PC-9 (cell line): ENCODE results near the gene ARHGAP45. TPM values are rescaled to one million over a fixed set of nuclear protein-coding genes. Genes with fewer than 3 reads are reported as not detected.

Source experiments
- BruUV-seq: library from RNA; stranded (reverse); fragments of 400-500 nt; replicated peaks from 2 replicates; lab custom pipeline; 2021; lab: Mats Ljungman, UMichigan
- CTCF ChIA-PET: fragments of 300-600 bp; sonication (Branson Sonifier 250); formaldehyde crosslinking; loops from one replicate; lab custom pipeline; 2022; ENCODE audit warnings: antibody characterized with exemption; lab: Charles Lee
- POLR2A ChIA-PET: fragments of 300-600 bp; sonication (Branson Sonifier 250); formaldehyde crosslinking; loops from one replicate; lab custom pipeline; 2022; ENCODE audit warnings: antibody characterized with exemption; ENCODE audit not compliant: unreplicated experiment; lab: Charles Lee
- DNase-seq, 2 experiments: peaks; one replicate each; pipeline versions ENCODE4 v3.0.0 to v3.0.0-alpha.2; 2015 to 2022; ENCODE audit warnings: mixed read lengths in 1 of 2
- H2AFZ ChIP-seq: fragments of 200-600 bp; sonication (generic); 2 replicates; pipeline ENCODE4 v1.8.1; 2017; ENCODE audit warnings: antibody characterized with exemption
- H3F3A ChIP-seq: fragments of 200-600 bp; sonication (generic); 2 replicates; pipeline ENCODE4 v1.8.1; 2017; ENCODE audit warnings: antibody characterized with exemption, mild to moderate bottlenecking, low read depth; ENCODE audit not compliant: insufficient read depth
- H3K27ac ChIP-seq: fragments of 200-600 bp; sonication (generic); 2 replicates; pipeline ENCODE4 v1.6.1; 2016; ENCODE audit warnings: mixed run types
- H3K27me3 ChIP-seq: fragments of 200-600 bp; sonication (generic); 2 replicates; pipeline ENCODE4 v1.6.1; 2016; ENCODE audit warnings: low read depth, mixed run types; ENCODE audit not compliant: insufficient read depth
- H3K36me3 ChIP-seq: fragments of 200-600 bp; sonication (generic); 2 replicates; pipeline ENCODE4 v1.6.1; 2016; ENCODE audit warnings: low read depth, mixed run types
- H3K4me1 ChIP-seq: fragments of 200-600 bp; sonication (generic); replicated peaks from 2 replicates; pipeline ENCODE4 v1.6.1; 2016; ENCODE audit warnings: mixed run types; ENCODE audit not compliant: insufficient read depth
- H3K4me2 ChIP-seq: fragments of 200-600 bp; sonication (generic); 2 replicates; pipeline ENCODE4 v1.6.1; 2017; ENCODE audit warnings: mixed run types
- H3K4me3 ChIP-seq: fragments of 200-600 bp; sonication (generic); 2 replicates; pipeline ENCODE4 v1.6.1; 2016; ENCODE audit warnings: mixed run types
- H3K79me2 ChIP-seq: fragments of 200-600 bp; sonication (generic); 2 replicates; pipeline ENCODE4 v1.6.1; 2017; ENCODE audit warnings: low read depth, mixed run types
- H3K9me2 ChIP-seq: fragments of 200-600 bp; sonication (generic); 2 replicates; pipeline ENCODE4 v1.8.1; 2017; ENCODE audit warnings: mild to moderate bottlenecking; ENCODE audit not compliant: insufficient read depth
- H3K9me3 ChIP-seq: fragments of 200-600 bp; sonication (generic); 2 replicates; pipeline ENCODE4 v1.8.1; 2016; ENCODE audit warnings: low read depth; ENCODE audit not compliant: insufficient read depth
- H4K20me1 ChIP-seq: fragments of 200-600 bp; sonication (generic); 2 replicates; pipeline ENCODE4 v1.8.1; 2017; ENCODE audit not compliant: insufficient read depth
- CTCF ChIP-seq: fragments of 200-600 bp; sonication (generic); conservative IDR thresholded peaks from 2 replicates; pipeline ENCODE4 v1.6.1; 2017; ENCODE audit warnings: mixed run types, antibody characterized with exemption, mild to moderate bottlenecking, moderate library complexity
- EZH2 ChIP-seq: fragments of 200-600 bp; sonication (generic); IDR thresholded peaks from 2 replicates; pipeline ENCODE4 v1.8.0; 2017; ENCODE audit warnings: antibody characterized with exemption, low read depth
- intact Hi-C: fragments of 100-400 bp; cut with micrococcal nuclease; formaldehyde crosslinking; loops from one replicate; pipeline ENCODE4 v1.10.0; 2022; ENCODE audit not compliant: unreplicated experiment
- total RNA-seq: library from RNA; stranded (reverse); gene quantifications from 2 replicates; pipeline ENCODE4 v1.2.3, GENCODE V29; 2021

The ARHGAP45 gene
- total RNA-seq, 1 experiment from 2014 or later = 20.2 TPM

- no TSS peak for BruUV-seq
- Histone ChIP-seq H3F3A (no peaks in the 10 kb centered on the region; the same call in 1 of the 2 replicates), H4K20me1 (peaks cover 20% of the 10 kb centered on the region), H3K79me2 (peaks cover 32% of the 10 kb centered on the region), H3K27me3 (no peaks in the 10 kb centered on the region), H3K36me3 (peaks cover 3% of the 10 kb centered on the region; the same call in 1 of the 2 replicates), H2AFZ (no peak overlapping the region), H3K27ac (no peak overlapping the region), H3K4me2 (no peak overlapping the region), H3K9me3 (no peaks in the 10 kb centered on the region), H3K4me1 (peaks cover 5% of the 10 kb centered on the region; the same call in 1 of the 2 replicates), H3K9me2 (no peaks in the 10 kb centered on the region), H3K4me3 (no peak overlapping the region)
- ChIA-PET CTCF (no interaction called here), POLR2A (no interaction called here)
- TF ChIP-seq EZH2 (no peak), CTCF (no peak)
- intact Hi-C loops = no loop called here
- DNase-seq = no peak
Observed at GRCh38 chr19:1090731-1091543, 24.0 kb downstream of the ARHGAP45 start.

- Histone ChIP-seq H3K36me3 (peaks cover 3% of the 10 kb centered on the region; the same call in 1 of the 2 replicates), H3K27me3 (no peaks in the 10 kb centered on the region), H3K9me3 (no peaks in the 10 kb centered on the region), H4K20me1 (peaks cover 20% of the 10 kb centered on the region), H3K27ac (no peak overlapping the region), H3K4me2 (no peak overlapping the region), H3K4me3 (no peak overlapping the region), H3K9me2 (no peaks in the 10 kb centered on the region), H2AFZ (no peak overlapping the region), H3K79me2 (peaks cover 32% of the 10 kb centered on the region), H3F3A (no peaks in the 10 kb centered on the region; the same call in 1 of the 2 replicates), H3K4me1 (peaks cover 5% of the 10 kb centered on the region; the same call in 1 of the 2 replicates)
- CTCF ChIA-PET = no interaction called here
- BruUV-seq = no TSS peak
- TF ChIP-seq CTCF (no peak), EZH2 (no peak)
- POLR2A ChIA-PET = no interaction called here
- intact Hi-C loops = no loop called here
- no peak for DNase-seq
Observed at GRCh38 chr19:1091544-1092175, 24.7 kb downstream of the ARHGAP45 start.

- Histone ChIP-seq H3K4me1 (peaks cover 16% of the 10 kb centered on the region), H3K9me2 (no peaks in the 10 kb centered on the region), H3K4me2 (peak overlapping the region; percentile 97), H3K9me3 (no peaks in the 10 kb centered on the region), H3K27ac (no peak overlapping the region), H3F3A (peaks cover 13% of the 10 kb centered on the region), H3K27me3 (no peaks in the 10 kb centered on the region), H3K4me3 (no peak overlapping the region), H4K20me1 (peaks cover 20% of the 10 kb centered on the region), H3K36me3 (peaks cover 3% of the 10 kb centered on the region; the same call in 1 of the 2 replicates), H2AFZ (no peak overlapping the region), H3K79me2 (peaks cover 32% of the 10 kb centered on the region)
- no peak for TF ChIP-seq EZH2
- no peak for TF ChIP-seq CTCF
- no peak for DNase-seq
- no TSS peak for BruUV-seq
- intact Hi-C loops = no loop called here
- ChIA-PET CTCF (no interaction called here), POLR2A (no interaction called here)
Observed at GRCh38 chr19:1093330-1093729, 26.4 kb downstream of the ARHGAP45 start.
